ENCODE measurements around the gene PRPF19. TPM values are rescaled to one million over a fixed set of nuclear protein-coding genes. Genes with fewer than 3 reads are reported as not detected.

PRPF19 gene
- polyA plus RNA-seq, 2 of the 4 experiments (the other 2 are of a cell fraction), result 41.1 to 177 TPM

DNA sequence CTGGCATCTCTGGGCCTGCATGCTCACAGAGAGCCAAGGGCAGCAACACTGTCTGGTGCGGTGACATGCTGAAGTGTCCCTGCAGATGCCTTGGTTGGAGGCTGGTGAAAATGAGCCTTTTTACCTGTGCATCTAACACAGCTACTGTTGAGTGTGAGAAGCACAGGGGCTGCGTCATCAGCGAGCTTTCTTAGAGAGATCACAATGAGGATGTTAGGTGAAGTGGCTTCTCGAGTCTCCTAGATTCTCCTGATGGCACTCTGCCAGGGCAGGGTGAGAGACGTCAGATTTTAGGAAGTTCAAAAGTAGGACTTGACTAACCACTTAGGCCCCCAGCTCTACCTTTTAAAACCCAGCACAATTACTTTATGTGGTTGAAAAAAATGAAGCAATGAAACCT, 49.2 kb upstream of the PRPF19 start:
- no peak for TF ChIP-seq HOXA7 (CRISPR knock-in tag; IDR thresholded peaks at IDR 0.05)
- no peak for TF ChIP-seq CBX2 (IDR thresholded peaks at IDR 0.05; ENCODE audit: borderline replicate concordance, low read depth)
- TF ChIP-seq, protein P1, sequence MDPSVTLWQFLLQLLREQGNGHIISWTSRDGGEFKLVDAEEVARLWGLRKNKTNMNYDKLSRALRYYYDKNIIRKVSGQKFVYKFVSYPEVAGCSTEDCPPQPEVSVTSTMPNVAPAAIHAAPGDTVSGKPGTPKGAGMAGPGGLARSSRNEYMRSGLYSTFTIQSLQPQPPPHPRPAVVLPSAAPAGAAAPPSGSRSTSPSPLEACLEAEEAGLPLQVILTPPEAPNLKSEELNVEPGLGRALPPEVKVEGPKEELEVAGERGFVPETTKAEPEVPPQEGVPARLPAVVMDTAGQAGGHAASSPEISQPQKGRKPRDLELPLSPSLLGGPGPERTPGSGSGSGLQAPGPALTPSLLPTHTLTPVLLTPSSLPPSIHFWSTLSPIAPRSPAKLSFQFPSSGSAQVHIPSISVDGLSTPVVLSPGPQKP (IDR thresholded peaks at IDR 0.05; ENCODE audit: low read depth, low read length), result no peak
- no peak for TF ChIP-seq ESRRA (IDR thresholded peaks at IDR 0.05; ENCODE audit: borderline replicate concordance, low read length)
- no peak for TF ChIP-seq NFE2L2 (conservative IDR thresholded peaks at IDR 0.05; ENCODE audit: low read length)
- no peak for TF ChIP-seq MAZ (IDR thresholded peaks at IDR 0.05; ENCODE audit: borderline replicate concordance, low read depth, low read length)
- TF ChIP-seq, protein P2, sequence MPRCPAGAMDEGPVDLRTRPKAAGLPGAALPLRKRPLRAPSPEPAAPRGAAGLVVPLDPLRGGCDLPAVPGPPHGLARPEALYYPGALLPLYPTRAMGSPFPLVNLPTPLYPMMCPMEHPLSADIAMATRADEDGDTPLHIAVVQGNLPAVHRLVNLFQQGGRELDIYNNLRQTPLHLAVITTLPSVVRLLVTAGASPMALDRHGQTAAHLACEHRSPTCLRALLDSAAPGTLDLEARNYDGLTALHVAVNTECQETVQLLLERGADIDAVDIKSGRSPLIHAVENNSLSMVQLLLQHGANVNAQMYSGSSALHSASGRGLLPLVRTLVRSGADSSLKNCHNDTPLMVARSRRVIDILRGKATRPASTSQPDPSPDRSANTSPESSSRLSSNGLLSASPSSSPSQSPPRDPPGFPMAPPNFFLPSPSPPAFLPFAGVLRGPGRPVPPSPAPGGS (IDR thresholded peaks at IDR 0.05), result no peak
- TF ChIP-seq FOSL2 (IDR thresholded peaks at IDR 0.05), result no peak
- no peak for TF ChIP-seq FOSL2 (CRISPR knock-in tag; IDR thresholded peaks at IDR 0.05)
- TF ChIP-seq EHF (CRISPR knock-in tag; IDR thresholded peaks at IDR 0.05), result no peak
- no peak for TF ChIP-seq GATA3 (IDR thresholded peaks at IDR 0.05; ENCODE audit: borderline replicate concordance)
- TF ChIP-seq, protein P3, sequence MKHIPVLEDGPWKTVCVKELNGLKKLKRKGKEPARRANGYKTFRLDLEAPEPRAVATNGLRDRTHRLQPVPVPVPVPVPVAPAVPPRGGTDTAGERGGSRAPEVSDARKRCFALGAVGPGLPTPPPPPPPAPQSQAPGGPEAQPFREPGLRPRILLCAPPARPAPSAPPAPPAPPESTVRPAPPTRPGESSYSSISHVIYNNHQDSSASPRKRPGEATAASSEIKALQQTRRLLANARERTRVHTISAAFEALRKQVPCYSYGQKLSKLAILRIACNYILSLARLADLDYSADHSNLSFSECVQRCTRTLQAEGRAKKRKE (CRISPR knock-in tag; IDR thresholded peaks at IDR 0.05; ENCODE audit: low read depth), result no peak
- TF ChIP-seq, protein P4, sequence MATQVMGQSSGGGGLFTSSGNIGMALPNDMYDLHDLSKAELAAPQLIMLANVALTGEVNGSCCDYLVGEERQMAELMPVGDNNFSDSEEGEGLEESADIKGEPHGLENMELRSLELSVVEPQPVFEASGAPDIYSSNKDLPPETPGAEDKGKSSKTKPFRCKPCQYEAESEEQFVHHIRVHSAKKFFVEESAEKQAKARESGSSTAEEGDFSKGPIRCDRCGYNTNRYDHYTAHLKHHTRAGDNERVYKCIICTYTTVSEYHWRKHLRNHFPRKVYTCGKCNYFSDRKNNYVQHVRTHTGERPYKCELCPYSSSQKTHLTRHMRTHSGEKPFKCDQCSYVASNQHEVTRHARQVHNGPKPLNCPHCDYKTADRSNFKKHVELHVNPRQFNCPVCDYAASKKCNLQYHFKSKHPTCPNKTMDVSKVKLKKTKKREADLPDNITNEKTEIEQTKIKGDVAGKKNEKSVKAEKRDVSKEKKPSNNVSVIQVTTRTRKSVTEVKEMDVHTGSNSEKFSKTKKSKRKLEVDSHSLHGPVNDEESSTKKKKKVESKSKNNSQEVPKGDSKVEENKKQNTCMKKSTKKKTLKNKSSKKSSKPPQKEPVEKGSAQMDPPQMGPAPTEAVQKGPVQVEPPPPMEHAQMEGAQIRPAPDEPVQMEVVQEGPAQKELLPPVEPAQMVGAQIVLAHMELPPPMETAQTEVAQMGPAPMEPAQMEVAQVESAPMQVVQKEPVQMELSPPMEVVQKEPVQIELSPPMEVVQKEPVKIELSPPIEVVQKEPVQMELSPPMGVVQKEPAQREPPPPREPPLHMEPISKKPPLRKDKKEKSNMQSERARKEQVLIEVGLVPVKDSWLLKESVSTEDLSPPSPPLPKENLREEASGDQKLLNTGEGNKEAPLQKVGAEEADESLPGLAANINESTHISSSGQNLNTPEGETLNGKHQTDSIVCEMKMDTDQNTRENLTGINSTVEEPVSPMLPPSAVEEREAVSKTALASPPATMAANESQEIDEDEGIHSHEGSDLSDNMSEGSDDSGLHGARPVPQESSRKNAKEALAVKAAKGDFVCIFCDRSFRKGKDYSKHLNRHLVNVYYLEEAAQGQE (IDR thresholded peaks at IDR 0.05), result no peak
- TF ChIP-seq RAD21 (conservative IDR thresholded peaks at IDR 0.05 in 1 of 2, IDR thresholded peaks at IDR 0.05 in 1 of 2), result no peak
- TF ChIP-seq HEYL (CRISPR knock-in tag; IDR thresholded peaks at IDR 0.05), result no peak
- no peak for TF ChIP-seq EHMT2 (IDR thresholded peaks at IDR 0.05; ENCODE audit: low read depth)
- TF ChIP-seq, protein P5, sequence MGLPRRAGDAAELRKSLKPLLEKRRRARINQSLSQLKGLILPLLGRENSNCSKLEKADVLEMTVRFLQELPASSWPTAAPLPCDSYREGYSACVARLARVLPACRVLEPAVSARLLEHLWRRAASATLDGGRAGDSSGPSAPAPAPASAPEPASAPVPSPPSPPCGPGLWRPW (IDR thresholded peaks at IDR 0.05), result no peak
- TF ChIP-seq CHD2 (IDR thresholded peaks at IDR 0.05; ENCODE audit: low read length, partially characterized antibody), result no peak
- no peak for TF ChIP-seq ZNF302 (CRISPR knock-in tag; IDR thresholded peaks at IDR 0.05)
- no peak for TF ChIP-seq KDM5A (IDR thresholded peaks at IDR 0.05)
- TF ChIP-seq, protein P6, sequence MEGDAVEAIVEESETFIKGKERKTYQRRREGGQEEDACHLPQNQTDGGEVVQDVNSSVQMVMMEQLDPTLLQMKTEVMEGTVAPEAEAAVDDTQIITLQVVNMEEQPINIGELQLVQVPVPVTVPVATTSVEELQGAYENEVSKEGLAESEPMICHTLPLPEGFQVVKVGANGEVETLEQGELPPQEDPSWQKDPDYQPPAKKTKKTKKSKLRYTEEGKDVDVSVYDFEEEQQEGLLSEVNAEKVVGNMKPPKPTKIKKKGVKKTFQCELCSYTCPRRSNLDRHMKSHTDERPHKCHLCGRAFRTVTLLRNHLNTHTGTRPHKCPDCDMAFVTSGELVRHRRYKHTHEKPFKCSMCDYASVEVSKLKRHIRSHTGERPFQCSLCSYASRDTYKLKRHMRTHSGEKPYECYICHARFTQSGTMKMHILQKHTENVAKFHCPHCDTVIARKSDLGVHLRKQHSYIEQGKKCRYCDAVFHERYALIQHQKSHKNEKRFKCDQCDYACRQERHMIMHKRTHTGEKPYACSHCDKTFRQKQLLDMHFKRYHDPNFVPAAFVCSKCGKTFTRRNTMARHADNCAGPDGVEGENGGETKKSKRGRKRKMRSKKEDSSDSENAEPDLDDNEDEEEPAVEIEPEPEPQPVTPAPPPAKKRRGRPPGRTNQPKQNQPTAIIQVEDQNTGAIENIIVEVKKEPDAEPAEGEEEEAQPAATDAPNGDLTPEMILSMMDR (IDR thresholded peaks at IDR 0.05), result no peak
- no peak overlapping the region for H3K4me2 ChIP-seq
- POLR2A ChIA-PET, result no interaction called here
- DNase-seq (ENCODE audit: low read depth in 1 of 2, low spot score in 1 of 2) (no peak), FAIRE-seq (no peak), ATAC-seq (no peak)
- no peak overlapping the region for H3K4me3 ChIP-seq
- CTCF ChIA-PET, result interaction anchor here (1.5 to 2.2 kb wide), 3 partner anchors 9 to 40 kb away, joined by 3 to 5 read pairs (median 5); no protein-coding TSS in a partner anchor
- no peak overlapping the region for H3K27ac ChIP-seq
- no peaks in the 10 kb centered on the region for H3K4me1 ChIP-seq
- WGBS (ENCODE audit: missing lambda C conversion rate), result 38% methylated on average over 5 of the region's 5 CpGs
- no peaks in the 10 kb centered on the region for H3K9me3 ChIP-seq

Measured in A549 (cell line).